WERI-Rb-1 (cell line): ENCODE results near the gene IDS.
A peak's percentile ranks its signal among the peaks of the same experiment; 100 is the strongest.

ENCODE experiments used
- DNase-seq: peaks from one replicate; pipeline ENCODE4 v3.0.0-alpha.2; 2020
- H3K27ac ChIP-seq: fragments of 250-450 bp; sonication (Bioruptor Pico); 2 replicates; pipeline ENCODE4 v1.5.1; 2020; ENCODE audit warnings: mild to moderate bottlenecking, moderate library complexity
- H3K27me3 ChIP-seq: fragments of 250-450 bp; sonication (Bioruptor Pico); 2 replicates; pipeline ENCODE4 v1.5.1; 2021; ENCODE audit warnings: mild to moderate bottlenecking, low read depth, moderate library complexity; ENCODE audit not compliant: insufficient read depth, severe bottlenecking
- H3K36me3 ChIP-seq: fragments of 250-450 bp; sonication (Bioruptor Pico); 2 replicates; pipeline ENCODE4 v1.5.1; 2020; ENCODE audit warnings: mild to moderate bottlenecking, moderate library complexity
- H3K4me3 ChIP-seq: 2 replicates; pipeline ENCODE4 v1.5.1; 2011; ENCODE audit warnings: low read depth, mild to moderate bottlenecking, control low read depth, low read length
- H3K9me3 ChIP-seq: fragments of 250-450 bp; sonication (Bioruptor Pico); 2 replicates; pipeline ENCODE4 v1.5.1; 2021; ENCODE audit warnings: mild to moderate bottlenecking, moderate library complexity; ENCODE audit not compliant: severe bottlenecking
- TF ChIP-seq, protein P1 (sequence below): IDR thresholded peaks from 2 replicates; pipeline ENCODE4 v1.5.1; 2011; ENCODE audit warnings: low read depth, mild to moderate bottlenecking, control low read depth, inconsistent platforms, low read length

IDS gene

DNA sequence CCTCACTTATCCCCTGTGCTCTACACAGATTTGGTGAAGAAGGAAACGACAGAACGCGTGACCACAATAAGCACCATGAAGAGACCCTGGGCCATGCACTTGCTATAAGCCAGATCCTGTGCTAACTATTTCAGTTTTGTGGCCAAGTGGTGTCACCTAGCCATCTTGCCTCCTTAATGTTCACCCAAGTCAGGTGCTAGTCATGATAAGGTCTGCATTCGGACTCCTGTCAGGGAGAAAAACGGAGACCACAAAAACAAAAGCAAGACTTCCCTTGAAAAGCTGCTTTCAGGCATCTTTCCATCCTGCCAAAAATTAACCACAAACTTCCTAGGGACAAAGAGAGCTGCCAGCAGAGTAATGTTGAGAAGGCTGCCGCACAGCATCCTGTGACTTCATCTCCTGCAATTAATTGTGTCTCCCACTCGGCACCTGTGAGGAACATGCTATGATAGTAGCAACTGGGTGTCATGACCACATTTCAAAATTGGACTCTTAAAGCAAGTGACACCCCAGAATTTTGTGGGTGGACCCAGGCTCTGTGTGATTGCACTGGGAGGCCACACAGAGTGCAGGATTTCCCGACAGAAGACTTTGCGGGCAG is 8.8 kb upstream of the IDS start:
- H3K27me3 ChIP-seq: no peaks in the 10 kb centered on the region
- H3K4me3 ChIP-seq: no peak overlapping the region
- TF ChIP-seq, protein P1, sequence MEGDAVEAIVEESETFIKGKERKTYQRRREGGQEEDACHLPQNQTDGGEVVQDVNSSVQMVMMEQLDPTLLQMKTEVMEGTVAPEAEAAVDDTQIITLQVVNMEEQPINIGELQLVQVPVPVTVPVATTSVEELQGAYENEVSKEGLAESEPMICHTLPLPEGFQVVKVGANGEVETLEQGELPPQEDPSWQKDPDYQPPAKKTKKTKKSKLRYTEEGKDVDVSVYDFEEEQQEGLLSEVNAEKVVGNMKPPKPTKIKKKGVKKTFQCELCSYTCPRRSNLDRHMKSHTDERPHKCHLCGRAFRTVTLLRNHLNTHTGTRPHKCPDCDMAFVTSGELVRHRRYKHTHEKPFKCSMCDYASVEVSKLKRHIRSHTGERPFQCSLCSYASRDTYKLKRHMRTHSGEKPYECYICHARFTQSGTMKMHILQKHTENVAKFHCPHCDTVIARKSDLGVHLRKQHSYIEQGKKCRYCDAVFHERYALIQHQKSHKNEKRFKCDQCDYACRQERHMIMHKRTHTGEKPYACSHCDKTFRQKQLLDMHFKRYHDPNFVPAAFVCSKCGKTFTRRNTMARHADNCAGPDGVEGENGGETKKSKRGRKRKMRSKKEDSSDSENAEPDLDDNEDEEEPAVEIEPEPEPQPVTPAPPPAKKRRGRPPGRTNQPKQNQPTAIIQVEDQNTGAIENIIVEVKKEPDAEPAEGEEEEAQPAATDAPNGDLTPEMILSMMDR: no peak
- no peak overlapping the region for H3K27ac ChIP-seq
- H3K36me3 ChIP-seq: no peaks in the 10 kb centered on the region
- no peaks in the 10 kb centered on the region for H3K9me3 ChIP-seq
- no peak for DNase-seq

- no peaks in the 10 kb centered on the region for H3K9me3 ChIP-seq
- DNase-seq: peak; percentile 57
These were observed 7.2 kb upstream of the IDS start for GRCh38 chrX:149512225-149512885.

DNA sequence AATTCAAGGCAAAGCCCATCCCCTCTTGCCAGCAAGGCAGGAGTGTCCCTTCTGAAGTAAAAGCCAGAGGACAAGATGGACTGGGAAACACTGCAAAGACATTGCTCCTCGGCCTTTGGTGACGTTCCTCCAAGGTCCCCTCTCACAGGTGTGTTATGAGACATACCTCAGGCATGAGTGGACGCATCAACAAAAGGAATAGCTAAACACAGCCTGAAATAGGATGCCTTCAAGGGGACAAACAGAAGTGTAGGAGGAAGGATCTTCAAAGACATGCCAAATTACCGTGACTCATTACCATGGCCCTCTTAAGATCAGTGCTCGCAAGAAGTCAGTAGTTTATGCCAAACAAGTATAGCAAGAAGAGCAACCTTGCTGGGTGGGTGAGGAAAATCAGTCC is 6.0 kb upstream of the IDS start:
- Histone ChIP-seq H3K4me3 (no peak overlapping the region), H3K9me3 (no peaks in the 10 kb centered on the region), H3K27me3 (peaks cover 7% of the 10 kb centered on the region), H3K36me3 (no peaks in the 10 kb centered on the region), H3K27ac (no peak overlapping the region)
- TF ChIP-seq, protein P1: no peak
- DNase-seq: no peak

More at GRCh38 chrX:149512225-149512885, 7.2 kb upstream of the IDS start:
- peaks cover 6% of the 10 kb centered on the region for H3K27me3 ChIP-seq
- no peak overlapping the region for H3K27ac ChIP-seq
- no peak overlapping the region for H3K4me3 ChIP-seq
- no peaks in the 10 kb centered on the region for H3K36me3 ChIP-seq
- TF ChIP-seq, protein P1: peak; percentile 72

DNA sequence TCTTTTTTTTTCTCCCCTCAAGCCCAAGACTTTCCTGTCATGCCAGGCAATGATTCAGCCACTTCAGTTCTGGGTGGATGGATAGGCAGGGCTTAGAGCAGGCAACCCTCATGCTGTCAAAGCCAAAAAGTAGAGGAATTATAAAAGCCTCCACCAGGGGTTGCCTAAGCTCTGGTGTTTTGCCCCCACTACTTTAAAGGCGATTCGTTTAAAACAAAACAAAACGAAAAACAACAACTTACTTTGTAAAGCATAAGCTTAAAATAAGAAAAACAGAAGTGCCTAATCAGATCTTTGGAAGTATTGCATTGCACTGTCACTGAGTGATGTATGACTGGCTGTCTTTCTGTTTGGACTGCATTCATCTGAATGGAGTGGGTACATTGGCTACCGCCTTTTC is 5.3 kb upstream of the IDS start:
- no peak for DNase-seq
- TF ChIP-seq, protein P1: no peak
- no peaks in the 10 kb centered on the region for H3K36me3 ChIP-seq
- peaks cover 7% of the 10 kb centered on the region for H3K27me3 ChIP-seq
- no peak overlapping the region for H3K27ac ChIP-seq
- no peaks in the 10 kb centered on the region for H3K9me3 ChIP-seq
- no peak overlapping the region for H3K4me3 ChIP-seq

- no peak overlapping the region for H3K4me3 ChIP-seq
- no peaks in the 10 kb centered on the region for H3K9me3 ChIP-seq
- H3K36me3 ChIP-seq: no peaks in the 10 kb centered on the region
- no peak overlapping the region for H3K27ac ChIP-seq
- H3K27me3 ChIP-seq: peaks cover 14% of the 10 kb centered on the region
- DNase-seq: no peak
- TF ChIP-seq, protein P1: no peak
These were observed 3.4 kb upstream of the IDS start for GRCh38 chrX:149508467-149508866.

- peaks cover 16% of the 10 kb centered on the region for H3K27me3 ChIP-seq
- no peak overlapping the region for H3K27ac ChIP-seq
- no peaks in the 10 kb centered on the region for H3K36me3 ChIP-seq
- no peak overlapping the region for H3K4me3 ChIP-seq
- no peak for DNase-seq
- TF ChIP-seq, protein P1: no peak
- H3K9me3 ChIP-seq: no peaks in the 10 kb centered on the region
These were observed 1.2 kb upstream of the IDS start for GRCh38 chrX:149506349-149506748.
